ENCODE data around the gene GSS. TPM values are rescaled to one million over a fixed set of nuclear protein-coding genes. Genes with fewer than 3 reads are reported as not detected.

GSS gene
- total and polyA plus RNA-seq, 2 donors (not counting 1 experiment from before 2014, with no cell fraction given) = 55.3 to 71.3 TPM

DNA sequence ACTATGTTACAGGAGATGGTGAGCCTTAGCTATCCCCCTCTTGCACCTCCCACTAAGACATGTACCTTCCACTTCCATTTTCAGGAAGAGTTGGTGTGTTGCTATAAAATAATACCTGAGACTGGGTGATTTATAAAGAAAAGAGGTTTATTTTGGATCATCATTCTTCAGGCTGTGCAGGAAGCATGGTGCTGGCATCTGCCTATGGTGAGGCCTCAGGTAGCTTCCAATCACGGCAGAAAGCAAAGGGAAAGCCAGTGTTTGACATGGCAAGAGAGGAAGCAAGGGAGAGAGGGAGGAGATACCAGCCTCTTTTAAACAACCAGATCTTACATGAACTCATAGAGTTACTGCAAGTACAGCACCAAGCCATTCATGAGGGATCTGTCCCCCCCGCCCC, 32.2 kb downstream of the GSS start:
- DNase-seq (ENCODE audit: low read depth in 2 of 2) = no peak
- H3K27ac ChIP-seq (ENCODE audit: insufficient read depth, low read length) = peak overlapping the region; percentile 47

DNA sequence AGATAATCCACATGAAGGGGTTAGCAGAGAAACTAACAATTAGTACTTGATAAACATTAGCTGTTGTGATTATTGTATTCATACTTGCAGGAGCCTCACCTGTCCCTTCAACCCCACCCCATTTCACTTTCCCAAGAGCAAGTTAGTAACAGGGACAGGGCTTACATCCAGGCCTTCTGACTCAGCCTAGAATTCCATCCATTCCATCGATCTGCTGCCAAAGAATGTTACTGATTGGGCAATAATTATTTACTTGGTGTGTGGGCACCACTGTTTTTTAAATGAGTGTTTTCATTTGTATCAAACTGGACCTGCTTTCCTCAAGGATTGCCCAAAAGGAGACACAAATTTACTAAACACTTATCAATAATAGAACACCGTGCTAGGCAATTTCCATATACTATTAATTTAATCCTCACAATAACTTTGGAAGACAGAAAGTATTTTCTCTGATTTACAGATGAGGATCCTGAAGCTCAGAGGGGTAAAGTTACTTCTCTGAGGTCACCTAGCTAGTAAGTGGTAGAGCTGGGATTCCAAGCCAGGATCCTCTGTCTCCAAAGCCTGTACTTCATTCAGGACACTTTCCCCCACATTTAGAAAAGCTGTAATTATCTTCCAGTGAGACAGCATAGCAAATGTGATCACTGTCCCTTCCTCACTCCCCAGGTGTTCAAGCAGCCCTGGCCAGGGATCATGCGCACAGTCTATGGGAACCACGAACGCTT, 32.8 kb downstream of the GSS start:
- Histone ChIP-seq H3K36me3 (ENCODE audit: control insufficient read depth, insufficient read depth, low read length) (peaks cover 18% of the 10 kb centered on the region), H3K4me1 (ENCODE audit: control insufficient read depth, extremely low read depth, insufficient read depth, low read length) (peaks cover 14% of the 10 kb centered on the region), H3K4me2 (ENCODE audit: extremely low read depth, insufficient read depth, low read length) (no peak overlapping the region), H3K9ac (ENCODE audit: insufficient read depth, low read length) (no peak overlapping the region), H3K4me3 (replicated peaks in 1 of 4; ENCODE audit: control extremely low read depth in 1 of 4, insufficient read depth in 1 of 4, low read depth in 3 of 4, low read length in 4 of 4) (no peak overlapping the region), H4K20me1 (ENCODE audit: control insufficient read depth, extremely low read depth, insufficient read depth, low read length) (no peaks in the 10 kb centered on the region), H3K27me3 (ENCODE audit: control insufficient read depth, insufficient read depth, low read length) (no peaks in the 10 kb centered on the region), H2AFZ (ENCODE audit: low read length) (no peak overlapping the region), H3K79me2 (ENCODE audit: control insufficient read depth, insufficient read depth, low read length) (no peaks in the 10 kb centered on the region), H3K27ac (ENCODE audit: insufficient read depth, low read length) (peak overlapping the region; percentile 47), H3K9me3 (ENCODE audit: control insufficient read depth, insufficient read depth, low read depth, low read length) (no peaks in the 10 kb centered on the region)
- no peak for TF ChIP-seq EZH2 (IDR thresholded peaks at IDR 0.05; ENCODE audit: low read length, missing control alignments)
- no peak for TF ChIP-seq CTCF (conservative IDR thresholded peaks at IDR 0.05 in 1 of 2, IDR thresholded peaks at IDR 0.05 in 1 of 2; ENCODE audit: low read depth in 1 of 2, low read length in 2 of 2)
- DNase-seq (ENCODE audit: low read depth in 2 of 2) = peak; percentile 79 to 85

More for the DNA sequence above, 32.2 kb downstream of the GSS start:
- no peak overlapping the region for H3K9ac ChIP-seq (ENCODE audit: insufficient read depth, low read length)
- H3K4me1 ChIP-seq (ENCODE audit: control insufficient read depth, extremely low read depth, insufficient read depth, low read length) = peaks cover 14% of the 10 kb centered on the region
- no peaks in the 10 kb centered on the region for H3K79me2 ChIP-seq (ENCODE audit: control insufficient read depth, insufficient read depth, low read length)
- H4K20me1 ChIP-seq (ENCODE audit: control insufficient read depth, extremely low read depth, insufficient read depth, low read length) = no peaks in the 10 kb centered on the region
- peaks cover 18% of the 10 kb centered on the region for H3K36me3 ChIP-seq (ENCODE audit: control insufficient read depth, insufficient read depth, low read length)
- H3K4me3 ChIP-seq (replicated peaks in 1 of 4; ENCODE audit: control extremely low read depth in 1 of 4, insufficient read depth in 1 of 4, low read depth in 3 of 4, low read length in 4 of 4) = no peak overlapping the region
- H3K4me2 ChIP-seq (ENCODE audit: extremely low read depth, insufficient read depth, low read length) = no peak overlapping the region
- no peaks in the 10 kb centered on the region for H3K27me3 ChIP-seq (ENCODE audit: control insufficient read depth, insufficient read depth, low read length)
- no peaks in the 10 kb centered on the region for H3K9me3 ChIP-seq (ENCODE audit: control insufficient read depth, insufficient read depth, low read depth, low read length)
- no peak for TF ChIP-seq CTCF (conservative IDR thresholded peaks at IDR 0.05 in 1 of 2, IDR thresholded peaks at IDR 0.05 in 1 of 2; ENCODE audit: low read depth in 1 of 2, low read length in 2 of 2)
- no peak for TF ChIP-seq EZH2 (IDR thresholded peaks at IDR 0.05; ENCODE audit: low read length, missing control alignments)
- no peak overlapping the region for H2AFZ ChIP-seq (ENCODE audit: low read length)

- no peak for DNase-seq (ENCODE audit: low read depth in 2 of 2)
- no peaks in the 10 kb centered on the region for H3K9me3 ChIP-seq (ENCODE audit: control insufficient read depth, insufficient read depth, low read depth, low read length)
- no peak overlapping the region for H3K9ac ChIP-seq (ENCODE audit: insufficient read depth, low read length)
- H3K27me3 ChIP-seq (ENCODE audit: control insufficient read depth, insufficient read depth, low read length) = no peaks in the 10 kb centered on the region
- H3K27ac ChIP-seq (ENCODE audit: insufficient read depth, low read length) = no peak overlapping the region
- H3K36me3 ChIP-seq (ENCODE audit: control insufficient read depth, insufficient read depth, low read length) = peaks cover 16% of the 10 kb centered on the region
- H3K4me2 ChIP-seq (ENCODE audit: extremely low read depth, insufficient read depth, low read length) = no peak overlapping the region
- no peaks in the 10 kb centered on the region for H3K79me2 ChIP-seq (ENCODE audit: control insufficient read depth, insufficient read depth, low read length)
- no peaks in the 10 kb centered on the region for H4K20me1 ChIP-seq (ENCODE audit: control insufficient read depth, extremely low read depth, insufficient read depth, low read length)
- H3K4me1 ChIP-seq (ENCODE audit: control insufficient read depth, extremely low read depth, insufficient read depth, low read length) = peaks cover 14% of the 10 kb centered on the region
- TF ChIP-seq CTCF (conservative IDR thresholded peaks at IDR 0.05 in 1 of 2, IDR thresholded peaks at IDR 0.05 in 1 of 2; ENCODE audit: low read depth in 1 of 2, low read length in 2 of 2) = no peak
- no peak for TF ChIP-seq EZH2 (IDR thresholded peaks at IDR 0.05; ENCODE audit: low read length, missing control alignments)
- H3K4me3 ChIP-seq (replicated peaks in 1 of 4; ENCODE audit: control extremely low read depth in 1 of 4, insufficient read depth in 1 of 4, low read depth in 3 of 4, low read length in 4 of 4) = no peak overlapping the region
- no peak overlapping the region for H2AFZ ChIP-seq (ENCODE audit: low read length)
Observed at GRCh38 chr20:34921436-34921835, 34.2 kb downstream of the GSS start.
